Measurements from ENCODE around the gene RND3.

Gene RND3

GRCh38 chr2:150484006-150484405 is 3.5 kb downstream of the RND3 start:
- Histone ChIP-seq H3K27ac (ENCODE audit: insufficient read depth, low read length, poor library complexity, severe bottlenecking) (no peak overlapping the region), H3K4me1 (ENCODE audit: control insufficient read depth, insufficient read depth, low read length, poor library complexity, severe bottlenecking) (no peaks in the 10 kb centered on the region), H3K9me3 (ENCODE audit: control insufficient read depth, low read length) (no peaks in the 10 kb centered on the region), H3K27me3 (replicated peaks; ENCODE audit: control insufficient read depth, insufficient read depth, low read length, poor library complexity, severe bottlenecking) (peaks cover 5% of the 10 kb centered on the region), H3K4me3 (ENCODE audit: insufficient read depth, low read depth, low read length, poor library complexity, severe bottlenecking) (no peak overlapping the region), H3K36me3 (ENCODE audit: control insufficient read depth, insufficient read depth, low read length) (no peaks in the 10 kb centered on the region)
- DNase-seq = no peak

DNA sequence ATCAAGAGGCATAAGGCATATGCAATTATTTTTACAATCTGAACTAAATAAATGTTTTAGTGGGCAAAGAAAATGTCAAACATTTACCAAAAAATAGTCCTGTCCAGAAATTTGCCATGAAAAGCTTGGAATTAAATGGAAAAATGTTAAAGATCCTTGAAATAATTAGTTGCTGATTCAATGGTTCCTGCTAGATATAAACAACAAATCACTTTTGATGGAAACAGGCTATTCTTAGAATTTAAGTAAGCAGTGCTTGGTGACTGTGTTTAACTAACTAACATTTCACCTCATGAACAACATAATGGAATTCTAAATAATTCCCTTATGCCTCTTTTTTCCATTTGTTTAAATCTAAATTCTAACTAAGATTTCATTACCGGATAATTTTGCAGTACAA is 3.9 kb downstream of the RND3 start:
- Histone ChIP-seq H3K4me1 (ENCODE audit: control insufficient read depth, insufficient read depth, low read length, poor library complexity, severe bottlenecking) (no peaks in the 10 kb centered on the region), H3K9me3 (ENCODE audit: control insufficient read depth, low read length) (no peaks in the 10 kb centered on the region), H3K36me3 (ENCODE audit: control insufficient read depth, insufficient read depth, low read length) (no peaks in the 10 kb centered on the region), H3K4me3 (ENCODE audit: insufficient read depth, low read depth, low read length, poor library complexity, severe bottlenecking) (no peak overlapping the region), H3K27me3 (replicated peaks; ENCODE audit: control insufficient read depth, insufficient read depth, low read length, poor library complexity, severe bottlenecking) (peaks cover 5% of the 10 kb centered on the region), H3K27ac (ENCODE audit: insufficient read depth, low read length, poor library complexity, severe bottlenecking) (no peak overlapping the region)
- no peak for DNase-seq

- Histone ChIP-seq H3K36me3 (ENCODE audit: control insufficient read depth, insufficient read depth, low read length) (no peaks in the 10 kb centered on the region), H3K27me3 (replicated peaks; ENCODE audit: control insufficient read depth, insufficient read depth, low read length, poor library complexity, severe bottlenecking) (peaks cover 5% of the 10 kb centered on the region), H3K4me1 (ENCODE audit: control insufficient read depth, insufficient read depth, low read length, poor library complexity, severe bottlenecking) (no peaks in the 10 kb centered on the region), H3K27ac (ENCODE audit: insufficient read depth, low read length, poor library complexity, severe bottlenecking) (no peak overlapping the region), H3K9me3 (ENCODE audit: control insufficient read depth, low read length) (no peaks in the 10 kb centered on the region), H3K4me3 (ENCODE audit: insufficient read depth, low read depth, low read length, poor library complexity, severe bottlenecking) (no peak overlapping the region)
- DNase-seq = no peak
These were observed 4.6 kb downstream of the RND3 start for GRCh38 chr2:150482667-150483400.

GRCh38 chr2:150482111-150482510 is 5.4 kb downstream of the RND3 start:
- Histone ChIP-seq H3K4me1 (ENCODE audit: control insufficient read depth, insufficient read depth, low read length, poor library complexity, severe bottlenecking) (no peaks in the 10 kb centered on the region), H3K36me3 (ENCODE audit: control insufficient read depth, insufficient read depth, low read length) (no peaks in the 10 kb centered on the region), H3K9me3 (ENCODE audit: control insufficient read depth, low read length) (no peaks in the 10 kb centered on the region), H3K27me3 (replicated peaks; ENCODE audit: control insufficient read depth, insufficient read depth, low read length, poor library complexity, severe bottlenecking) (peaks cover 5% of the 10 kb centered on the region), H3K27ac (ENCODE audit: insufficient read depth, low read length, poor library complexity, severe bottlenecking) (no peak overlapping the region), H3K4me3 (ENCODE audit: insufficient read depth, low read depth, low read length, poor library complexity, severe bottlenecking) (no peak overlapping the region)
- DNase-seq = no peak

- Histone ChIP-seq H3K4me1 (ENCODE audit: control insufficient read depth, insufficient read depth, low read length, poor library complexity, severe bottlenecking) (no peaks in the 10 kb centered on the region), H3K27ac (ENCODE audit: insufficient read depth, low read length, poor library complexity, severe bottlenecking) (no peak overlapping the region), H3K9me3 (ENCODE audit: control insufficient read depth, low read length) (no peaks in the 10 kb centered on the region), H3K4me3 (ENCODE audit: insufficient read depth, low read depth, low read length, poor library complexity, severe bottlenecking) (no peak overlapping the region), H3K36me3 (ENCODE audit: control insufficient read depth, insufficient read depth, low read length) (no peaks in the 10 kb centered on the region), H3K27me3 (replicated peaks; ENCODE audit: control insufficient read depth, insufficient read depth, low read length, poor library complexity, severe bottlenecking) (peaks cover 5% of the 10 kb centered on the region)
- DNase-seq = no peak
These were observed 6.3 kb downstream of the RND3 start for GRCh38 chr2:150480971-150481830.

DNA sequence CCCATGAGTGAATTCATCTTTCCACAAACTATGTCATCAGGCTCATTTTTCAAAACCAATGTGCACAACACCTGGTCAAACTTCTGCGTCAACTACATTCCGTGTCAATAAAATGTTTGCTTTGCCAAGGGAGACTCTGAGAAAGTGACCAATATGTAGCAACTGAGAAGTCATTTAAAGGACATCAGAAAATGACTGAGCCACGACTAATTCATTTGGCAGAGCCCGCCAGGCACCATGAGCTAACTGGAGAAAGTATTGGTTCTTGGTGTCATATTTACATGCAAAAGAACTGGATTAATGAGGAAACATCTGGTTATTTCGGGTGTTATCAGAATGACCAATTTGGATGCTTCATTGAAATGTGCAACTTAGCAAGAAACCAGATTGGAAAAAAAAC is 7.2 kb downstream of the RND3 start:
- Histone ChIP-seq H3K9me3 (ENCODE audit: control insufficient read depth, low read length) (no peaks in the 10 kb centered on the region), H3K4me3 (ENCODE audit: insufficient read depth, low read depth, low read length, poor library complexity, severe bottlenecking) (no peak overlapping the region), H3K27me3 (replicated peaks; ENCODE audit: control insufficient read depth, insufficient read depth, low read length, poor library complexity, severe bottlenecking) (peaks cover 5% of the 10 kb centered on the region), H3K36me3 (ENCODE audit: control insufficient read depth, insufficient read depth, low read length) (no peaks in the 10 kb centered on the region), H3K27ac (ENCODE audit: insufficient read depth, low read length, poor library complexity, severe bottlenecking) (no peak overlapping the region), H3K4me1 (ENCODE audit: control insufficient read depth, insufficient read depth, low read length, poor library complexity, severe bottlenecking) (no peaks in the 10 kb centered on the region)
- no peak for DNase-seq

DNA sequence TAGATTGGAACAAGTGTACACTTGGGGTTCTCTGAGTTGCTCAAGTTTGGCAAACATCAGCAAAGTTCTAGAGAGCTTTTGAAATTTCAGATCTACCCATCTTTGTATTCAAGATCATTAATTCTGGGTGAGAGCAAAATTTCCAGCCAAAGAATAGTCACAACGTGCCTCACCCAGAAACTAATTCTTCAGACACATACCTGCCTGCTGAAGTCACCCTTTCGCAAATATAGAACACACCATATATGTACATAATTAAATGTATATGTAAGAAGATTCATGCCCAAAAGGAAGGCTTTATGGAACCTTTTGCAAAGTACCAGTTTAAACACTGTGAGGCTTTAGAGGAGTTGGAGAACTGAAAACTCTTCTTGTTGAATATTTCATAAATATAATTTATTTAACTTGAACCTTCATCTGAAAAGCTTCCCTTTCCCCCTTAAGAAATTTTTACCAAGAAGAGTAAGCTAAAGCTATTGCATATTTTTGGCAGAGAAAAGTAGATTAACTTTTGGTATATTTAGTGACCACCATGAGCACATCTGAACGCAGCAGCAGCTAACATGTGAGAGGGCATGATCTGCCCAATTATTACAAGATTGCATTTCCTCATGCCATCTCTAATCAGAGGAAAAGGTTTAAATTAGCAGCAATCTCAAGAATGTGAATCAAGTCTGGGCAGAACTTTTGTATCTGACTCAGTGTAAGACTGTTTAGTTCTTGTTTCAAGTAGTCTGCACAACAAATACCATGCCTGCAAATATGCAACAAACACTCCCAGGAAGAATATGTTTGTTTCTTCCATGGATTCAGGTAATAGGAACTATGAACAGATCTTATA is 8.2 kb downstream of the RND3 start:
- no peaks in the 10 kb centered on the region for H3K36me3 ChIP-seq (ENCODE audit: control insufficient read depth, insufficient read depth, low read length)
- no peak overlapping the region for H3K27ac ChIP-seq (ENCODE audit: insufficient read depth, low read length, poor library complexity, severe bottlenecking)
- no peaks in the 10 kb centered on the region for H3K4me1 ChIP-seq (ENCODE audit: control insufficient read depth, insufficient read depth, low read length, poor library complexity, severe bottlenecking)

DNA sequence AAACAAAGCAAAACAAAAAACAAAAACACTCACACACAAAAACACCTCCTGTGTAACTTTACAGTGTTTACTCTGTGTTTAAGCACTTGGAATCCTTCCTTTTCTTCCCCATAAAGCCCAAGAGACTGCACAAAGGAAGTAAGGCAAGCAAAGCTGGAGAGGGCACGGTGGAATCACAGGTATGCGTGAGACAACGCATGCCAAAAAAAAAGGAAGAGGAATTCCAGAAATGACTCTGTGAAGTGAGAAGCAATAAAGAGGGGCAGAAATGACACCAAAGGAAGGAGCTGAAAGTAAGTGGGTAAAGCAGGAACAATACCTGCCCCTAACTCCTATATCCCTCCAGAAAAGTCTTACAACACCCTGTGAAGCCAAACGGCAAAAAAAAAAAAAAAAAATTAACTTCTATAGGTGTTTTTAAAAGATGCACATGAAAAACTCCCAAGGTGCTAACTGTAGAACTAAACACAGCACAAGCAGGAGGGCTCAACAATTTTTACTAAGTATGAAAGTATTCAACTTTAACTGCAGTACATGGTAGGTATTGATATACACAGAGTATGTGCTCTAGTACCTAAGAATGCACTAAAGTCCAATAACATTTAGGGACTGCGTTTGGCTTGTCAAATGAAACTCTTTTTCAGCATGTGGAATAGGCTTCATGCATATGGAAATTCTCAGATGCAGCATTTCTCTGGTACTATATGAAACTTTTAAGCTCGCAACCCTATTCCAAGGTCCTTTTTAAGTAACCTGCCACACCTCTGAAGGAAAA is 9.1 kb downstream of the RND3 start:
- no peaks in the 10 kb centered on the region for H3K27me3 ChIP-seq (replicated peaks; ENCODE audit: control insufficient read depth, insufficient read depth, low read length, poor library complexity, severe bottlenecking)

More for the DNA sequence above, 8.2 kb downstream of the RND3 start:
- Histone ChIP-seq H3K27me3 (replicated peaks; ENCODE audit: control insufficient read depth, insufficient read depth, low read length, poor library complexity, severe bottlenecking) (peaks cover 2% of the 10 kb centered on the region), H3K4me3 (ENCODE audit: insufficient read depth, low read depth, low read length, poor library complexity, severe bottlenecking) (no peak overlapping the region), H3K9me3 (ENCODE audit: control insufficient read depth, low read length) (no peaks in the 10 kb centered on the region)
- DNase-seq = no peak

GRCh38 chr2:150477347-150477746 is 10.1 kb downstream of the RND3 start:
- no peaks in the 10 kb centered on the region for H3K27me3 ChIP-seq (replicated peaks; ENCODE audit: control insufficient read depth, insufficient read depth, low read length, poor library complexity, severe bottlenecking)
- no peak for DNase-seq
- H3K27ac ChIP-seq (ENCODE audit: insufficient read depth, low read length, poor library complexity, severe bottlenecking) = no peak overlapping the region
- H3K4me3 ChIP-seq (ENCODE audit: insufficient read depth, low read depth, low read length, poor library complexity, severe bottlenecking) = no peak overlapping the region
- H3K9me3 ChIP-seq (ENCODE audit: control insufficient read depth, low read length) = no peaks in the 10 kb centered on the region
- no peaks in the 10 kb centered on the region for H3K4me1 ChIP-seq (ENCODE audit: control insufficient read depth, insufficient read depth, low read length, poor library complexity, severe bottlenecking)
- H3K36me3 ChIP-seq (ENCODE audit: control insufficient read depth, insufficient read depth, low read length) = no peaks in the 10 kb centered on the region

More for the DNA sequence above, 9.1 kb downstream of the RND3 start:
- Histone ChIP-seq H3K27ac (ENCODE audit: insufficient read depth, low read length, poor library complexity, severe bottlenecking) (no peak overlapping the region), H3K4me1 (ENCODE audit: control insufficient read depth, insufficient read depth, low read length, poor library complexity, severe bottlenecking) (no peaks in the 10 kb centered on the region), H3K9me3 (ENCODE audit: control insufficient read depth, low read length) (no peaks in the 10 kb centered on the region), H3K4me3 (ENCODE audit: insufficient read depth, low read depth, low read length, poor library complexity, severe bottlenecking) (no peak overlapping the region), H3K36me3 (ENCODE audit: control insufficient read depth, insufficient read depth, low read length) (no peaks in the 10 kb centered on the region)
- DNase-seq = no peak
